HG03571 (cell line): Measurements from ENCODE around the gene SLC6A9.

Source experiments
- ATAC-seq: cut with Tn5 transposase; IDR thresholded peaks from one replicate; pipeline ENCODE4 v1.9.1; 2021; ENCODE audit not compliant: unreplicated experiment

The SLC6A9 gene

DNA sequence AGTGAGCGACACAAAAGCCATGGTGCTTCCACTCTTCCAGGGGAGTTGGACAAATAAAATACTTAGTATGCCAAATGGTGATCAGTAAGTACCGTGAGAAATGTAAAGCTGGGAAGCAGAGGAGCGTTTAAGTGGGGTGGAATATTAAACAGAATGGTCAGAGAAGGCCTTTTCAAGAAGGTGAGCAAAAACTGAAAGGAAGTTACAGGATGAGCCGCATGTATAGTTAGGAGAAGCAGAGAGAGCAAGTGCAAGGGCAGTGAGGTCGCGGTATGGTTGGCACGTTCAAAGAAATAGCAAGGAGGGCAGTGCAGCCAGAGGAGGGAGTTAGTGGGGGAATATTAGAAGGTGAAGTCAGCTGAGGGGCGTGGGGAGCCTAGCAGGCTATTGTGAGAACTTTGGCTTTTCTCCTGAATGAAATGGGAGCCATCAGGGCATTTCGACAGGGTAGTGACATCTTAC lies 57.2 kb downstream of the SLC6A9 start:
- no peak for ATAC-seq

GRCh38 chr1:43971336-43971980 lies 59.8 kb downstream of the SLC6A9 start:
- no peak for ATAC-seq

DNA sequence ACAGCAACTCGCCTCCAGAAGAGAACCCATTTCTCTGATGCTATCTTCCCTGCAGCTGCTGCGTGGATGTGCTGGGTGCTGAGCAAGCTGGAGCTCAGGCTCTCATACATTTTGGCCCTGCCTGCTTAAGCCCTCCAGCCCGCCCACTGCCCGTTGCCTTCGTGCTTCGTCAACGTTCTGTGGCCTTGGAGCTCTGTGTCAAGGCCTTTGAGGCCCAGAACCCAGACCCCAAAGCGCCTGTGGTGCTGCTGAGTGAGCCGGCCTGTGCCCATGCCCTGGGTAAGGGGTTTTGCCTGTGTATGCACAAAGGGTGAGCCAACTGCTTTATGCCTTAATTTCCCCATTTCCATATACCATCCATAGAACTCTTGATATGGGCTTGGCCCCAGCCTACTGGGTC lies 60.4 kb downstream of the SLC6A9 start:
- no peak for ATAC-seq

GRCh38 chr1:43970502-43970901 lies 60.8 kb downstream of the SLC6A9 start:
- no peak for ATAC-seq

DNA sequence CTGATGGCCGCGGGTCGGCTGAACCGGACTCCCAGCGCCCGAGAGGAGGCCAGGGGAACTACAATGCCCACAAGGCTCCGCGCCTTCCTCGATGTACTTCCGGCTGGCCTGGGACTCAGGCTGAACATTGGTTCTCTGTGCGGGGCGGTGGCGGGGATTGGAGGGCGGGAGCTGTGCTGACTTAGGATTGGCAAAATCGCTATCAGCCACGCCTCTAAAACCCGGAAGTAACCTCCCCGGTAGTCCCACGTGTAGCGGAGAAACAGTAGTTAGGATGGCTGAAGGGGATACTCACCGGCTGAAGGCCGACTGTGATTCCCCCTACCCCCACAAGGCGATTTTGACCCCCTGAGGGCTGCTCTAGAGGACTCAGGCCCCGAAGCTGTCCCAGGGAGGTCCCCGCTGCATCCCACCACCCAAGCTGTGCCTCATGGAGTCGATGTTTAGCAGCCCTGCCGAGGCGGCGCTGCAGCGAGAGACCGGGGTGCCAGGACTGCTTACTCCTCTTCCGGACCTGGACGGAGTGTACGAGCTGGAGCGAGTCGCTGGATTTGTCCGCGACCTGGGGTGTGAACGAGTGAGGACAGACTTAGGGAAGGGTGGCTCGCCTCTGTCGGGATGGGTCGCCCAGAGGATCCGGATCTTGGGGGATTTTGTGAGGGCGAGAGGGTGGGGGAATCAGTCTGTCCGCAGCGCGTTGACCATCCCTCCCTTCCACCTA lies 61.4 kb downstream of the SLC6A9 start, which contains the start of gene DPH2:
TSS of gene DPH2 (plus strand) at position 265 of the 721 bp plus-strand sequence. CDS start at position 431, 166 bp downstream.
- ATAC-seq, result peak; percentile 65

DNA sequence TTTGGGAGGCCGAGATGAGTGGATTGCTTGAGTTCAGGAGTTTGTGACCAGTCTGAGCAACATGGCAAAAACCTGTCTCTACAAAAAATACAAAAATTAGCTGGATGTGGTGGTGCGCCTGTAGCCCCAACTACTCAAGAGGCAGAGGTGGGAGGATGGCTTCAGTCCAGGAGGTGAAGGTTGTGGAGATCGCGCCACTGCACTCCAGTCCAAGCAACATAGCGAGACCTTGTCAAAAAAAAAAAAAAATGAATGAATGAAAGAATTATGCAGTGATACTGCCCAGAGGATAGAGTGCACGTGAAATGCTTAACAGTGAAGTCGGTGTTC lies 61.9 kb downstream of the SLC6A9 start:
- no peak for ATAC-seq

- ATAC-seq, result no peak
Observed at GRCh38 chr1:43968348-43968948, 62.8 kb downstream of the SLC6A9 start.

DNA sequence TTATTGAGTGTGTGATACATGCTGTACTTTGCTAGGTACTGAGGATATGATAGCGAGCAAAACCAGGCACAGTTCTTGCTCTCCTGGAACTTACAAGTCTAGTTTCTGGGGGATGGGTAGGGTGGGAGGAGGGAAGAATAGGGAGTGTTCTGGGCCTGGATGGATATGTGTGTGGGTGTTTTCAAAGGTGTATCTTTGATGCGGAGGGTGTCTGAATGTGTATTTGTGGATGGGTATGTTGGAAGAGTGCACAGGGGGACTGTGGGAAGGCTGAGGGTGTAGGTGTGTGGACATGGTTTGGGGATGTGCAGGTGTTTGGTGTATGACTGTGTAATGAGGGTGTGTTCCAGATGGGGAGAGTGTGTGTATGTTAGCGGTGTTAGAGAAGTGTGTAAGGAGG lies 65.9 kb downstream of the SLC6A9 start:
- ATAC-seq, result no peak

DNA sequence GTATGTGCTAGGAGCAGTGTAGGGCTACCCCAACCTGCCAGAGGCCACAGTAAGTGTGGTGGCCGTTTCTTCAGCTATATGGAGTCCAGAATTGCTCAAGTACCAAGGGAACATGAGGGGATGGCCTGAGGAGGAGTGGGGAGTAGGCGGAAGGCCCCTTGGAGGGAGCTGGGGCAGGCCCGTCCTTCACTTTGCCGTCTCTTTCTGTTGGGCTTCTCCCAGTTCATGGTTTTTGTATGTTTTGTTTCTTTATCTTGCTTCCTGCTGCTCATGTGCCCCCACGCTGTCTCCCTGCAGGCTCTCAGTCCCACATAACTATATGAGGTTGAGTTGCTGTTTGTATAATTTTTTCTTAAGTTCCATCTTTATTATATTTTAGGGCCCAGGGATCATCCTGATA lies 67.4 kb downstream of the SLC6A9 start:
- ATAC-seq, result no peak

DNA sequence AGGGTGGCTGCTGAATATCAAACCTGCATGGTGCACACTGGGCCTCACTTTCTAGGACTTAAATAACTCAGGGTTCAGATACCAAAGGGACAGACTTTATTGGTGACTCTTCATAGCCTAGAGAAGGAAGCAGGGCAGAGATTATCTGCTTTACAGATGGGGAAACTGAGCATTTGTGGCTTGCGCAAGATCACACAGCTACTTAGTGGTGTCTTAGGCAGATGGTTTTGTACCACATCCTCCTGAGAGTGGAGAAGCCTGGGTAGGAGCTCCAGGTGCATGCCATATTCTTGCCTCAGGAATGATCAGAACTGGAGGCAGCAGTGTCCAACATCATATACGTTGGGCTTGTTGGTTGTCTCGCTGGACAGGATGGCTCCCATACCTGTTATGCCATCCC lies 68.3 kb downstream of the SLC6A9 start:
- ATAC-seq, result no peak

DNA sequence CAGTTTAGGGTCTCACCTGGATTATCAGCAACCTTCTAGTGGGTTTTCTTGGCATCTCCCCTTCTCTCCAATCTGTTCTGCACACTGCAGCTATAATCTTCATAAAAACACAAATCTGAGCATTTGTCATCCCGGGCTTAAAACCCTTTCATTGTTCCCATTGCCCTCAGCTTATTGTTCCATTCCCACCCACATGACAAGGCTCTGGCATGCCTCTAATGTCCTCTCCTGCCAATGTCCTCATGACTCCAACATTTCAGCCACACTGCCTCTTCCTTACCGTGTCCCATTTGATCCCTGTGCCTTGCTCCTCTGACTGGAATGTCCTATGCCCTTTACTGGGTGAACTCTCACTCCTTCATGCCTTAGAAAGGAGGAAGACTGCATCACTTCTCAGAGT lies 68.9 kb downstream of the SLC6A9 start:
- no peak for ATAC-seq

DNA sequence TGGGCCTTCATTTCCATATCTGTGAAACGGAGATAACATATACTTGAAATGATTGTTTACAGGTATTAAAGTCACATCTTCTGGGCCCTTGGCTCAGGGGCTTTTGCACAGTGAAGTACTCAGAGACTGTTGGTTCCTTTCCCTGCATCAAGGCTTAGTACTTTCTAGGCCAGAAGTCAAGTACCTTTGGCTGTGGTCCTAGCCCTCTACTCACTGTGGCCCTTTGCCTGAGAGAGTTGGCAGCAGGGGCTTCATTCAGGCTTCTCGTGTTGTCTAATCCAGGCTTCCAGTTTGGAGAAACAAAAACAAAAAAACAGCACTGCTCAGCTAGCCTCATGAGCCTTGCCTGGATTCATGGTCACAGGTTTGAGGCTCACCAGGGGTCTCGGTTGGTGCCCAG lies 69.6 kb downstream of the SLC6A9 start:
- ATAC-seq, result no peak

DNA sequence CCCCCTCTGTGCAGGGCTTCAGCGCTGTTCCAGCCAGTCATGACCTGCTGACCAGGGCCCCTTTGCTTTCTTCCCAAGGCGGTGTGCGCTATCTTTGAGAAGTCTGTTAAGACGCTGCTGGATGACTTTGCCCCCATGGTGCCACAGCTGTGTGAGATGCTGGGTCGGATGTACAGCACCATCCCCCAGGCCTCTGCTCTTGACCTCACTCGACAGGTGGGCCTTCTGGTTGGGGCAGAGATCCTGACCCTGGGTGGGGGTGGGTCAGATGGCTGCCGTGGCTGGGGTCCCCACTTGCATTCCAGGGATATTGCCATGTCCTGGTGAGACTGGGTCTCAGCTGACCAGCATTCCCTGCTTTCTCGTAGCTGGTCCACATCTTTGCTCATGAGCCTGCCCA lies 70.5 kb downstream of the SLC6A9 start:
- no peak for ATAC-seq

GRCh38 chr1:43958351-43959255 lies 72.7 kb downstream of the SLC6A9 start:
- no peak for ATAC-seq

DNA sequence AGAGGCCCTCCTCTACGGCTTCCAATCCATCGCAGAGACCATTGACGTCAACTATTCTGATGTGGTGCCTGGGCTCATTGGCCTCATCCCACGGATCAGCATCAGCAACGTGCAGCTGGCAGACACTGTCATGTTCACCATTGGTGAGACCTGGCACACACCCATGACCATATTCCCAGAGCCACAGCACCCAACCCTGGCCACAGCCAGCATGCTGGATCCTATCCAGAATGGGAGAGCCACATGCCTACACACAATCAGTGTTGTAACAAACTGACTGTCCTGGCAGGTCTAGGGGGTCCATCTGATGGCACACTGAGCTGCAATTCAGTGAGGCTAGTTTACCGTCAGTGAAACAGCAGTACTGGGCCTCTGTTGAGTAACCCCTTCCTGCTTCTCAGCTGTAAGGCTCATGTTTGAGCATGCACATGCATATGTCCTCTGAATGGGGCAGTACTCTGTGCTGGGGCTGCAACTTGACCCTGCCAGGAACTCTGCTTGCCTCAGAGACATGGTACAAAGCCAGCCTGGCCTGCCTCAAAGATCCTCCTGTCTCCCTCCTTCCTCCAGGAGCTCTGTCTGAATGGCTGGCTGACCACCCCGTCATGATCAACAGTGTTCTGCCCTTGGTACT lies 73.7 kb downstream of the SLC6A9 start:
- no peak for ATAC-seq

DNA sequence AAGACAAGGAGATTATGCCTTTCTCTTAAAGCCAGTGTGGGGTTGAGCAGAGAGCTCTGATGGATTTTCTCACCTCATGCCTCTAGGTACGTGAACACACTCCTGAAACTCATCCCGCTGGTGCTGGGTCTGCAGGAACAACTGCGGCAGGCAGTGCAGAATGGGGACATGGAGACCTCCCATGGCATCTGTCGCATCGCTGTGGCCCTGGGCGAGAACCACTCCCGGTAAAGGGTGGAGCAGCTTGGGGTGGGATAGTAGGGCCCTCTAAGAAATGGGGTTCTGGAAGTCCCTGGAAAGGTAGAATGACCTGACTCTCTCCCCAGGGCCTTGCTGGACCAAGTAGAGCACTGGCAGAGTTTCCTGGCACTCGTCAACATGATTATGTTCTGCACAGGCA lies 75.0 kb downstream of the SLC6A9 start:
- ATAC-seq, result no peak

DNA sequence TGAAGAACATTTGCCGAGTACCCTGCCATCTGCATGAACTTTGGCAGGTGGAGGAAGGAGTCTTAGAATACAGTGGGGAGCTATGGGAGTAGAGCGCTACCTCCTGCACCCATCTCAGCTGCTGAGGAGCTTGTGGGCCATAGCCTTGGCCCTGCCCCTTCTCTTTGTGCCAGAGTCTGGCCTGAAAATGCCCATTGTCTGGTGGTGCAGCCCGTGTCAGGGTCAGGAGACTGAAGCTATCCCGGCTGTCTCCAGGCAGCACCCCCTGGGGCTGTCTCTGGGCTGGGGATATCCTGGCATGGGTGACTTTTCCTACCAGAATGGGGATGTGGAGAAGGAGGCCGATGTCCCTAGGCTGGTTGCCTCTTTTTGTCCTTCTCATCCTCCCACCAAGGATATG lies 77.2 kb downstream of the SLC6A9 start:
- no peak for ATAC-seq

GRCh38 chr1:43953361-43953760 lies 77.9 kb downstream of the SLC6A9 start:
- no peak for ATAC-seq

DNA sequence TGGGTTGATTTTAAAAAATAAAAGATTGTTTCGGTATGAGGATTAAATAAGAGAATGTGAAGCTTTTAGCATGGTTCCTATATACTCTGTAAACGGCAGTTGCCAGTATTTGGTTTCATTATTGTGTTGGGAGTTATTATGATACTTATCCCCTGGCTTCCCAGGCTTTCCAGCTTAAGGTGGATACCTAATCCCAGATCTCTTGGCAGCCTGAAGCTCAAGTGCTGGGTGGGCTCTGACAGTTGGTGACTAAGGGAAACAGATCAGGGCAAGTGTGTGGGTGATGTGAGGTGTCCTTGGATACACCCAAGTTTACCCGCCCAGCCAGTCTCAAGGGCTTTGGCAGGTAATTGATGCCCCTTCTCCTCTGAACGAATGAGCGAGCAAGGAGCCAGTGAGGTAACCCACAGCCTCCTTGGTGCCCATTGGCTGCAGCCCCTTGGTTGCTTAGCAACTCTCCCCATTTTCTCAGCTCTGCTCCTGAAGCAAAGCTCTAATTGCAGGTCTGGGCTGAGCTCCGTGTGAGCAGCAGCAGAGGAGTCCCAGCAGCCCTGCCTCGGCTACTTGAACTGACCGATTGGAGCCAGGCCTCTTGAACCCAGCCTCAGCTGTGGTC lies 78.4 kb downstream of the SLC6A9 start:
- no peak for ATAC-seq
